ENCODE data around the gene CAPS.

DNA sequence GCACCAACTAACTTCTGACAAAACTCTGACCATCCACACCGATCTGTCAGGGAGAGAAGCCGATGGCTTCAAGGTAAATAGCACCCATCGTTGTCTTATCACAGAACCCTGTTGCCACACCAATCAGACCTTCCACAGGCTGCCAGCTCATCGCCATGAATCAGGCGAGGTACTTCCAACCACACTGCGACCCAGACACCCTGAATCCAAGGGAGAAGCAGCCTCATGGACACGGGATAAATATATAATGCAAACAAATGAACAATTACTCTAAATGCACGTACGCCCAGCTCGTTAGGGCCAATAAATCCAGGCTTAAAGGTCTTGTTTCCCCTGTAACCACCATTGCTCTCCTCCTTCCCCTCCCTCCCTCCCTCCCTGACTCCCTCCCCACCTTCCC is 43.1 kb downstream of the CAPS start:
- no peak for TF ChIP-seq POLR2A (IDR thresholded peaks at IDR 0.05)
- TF ChIP-seq, protein P1, sequence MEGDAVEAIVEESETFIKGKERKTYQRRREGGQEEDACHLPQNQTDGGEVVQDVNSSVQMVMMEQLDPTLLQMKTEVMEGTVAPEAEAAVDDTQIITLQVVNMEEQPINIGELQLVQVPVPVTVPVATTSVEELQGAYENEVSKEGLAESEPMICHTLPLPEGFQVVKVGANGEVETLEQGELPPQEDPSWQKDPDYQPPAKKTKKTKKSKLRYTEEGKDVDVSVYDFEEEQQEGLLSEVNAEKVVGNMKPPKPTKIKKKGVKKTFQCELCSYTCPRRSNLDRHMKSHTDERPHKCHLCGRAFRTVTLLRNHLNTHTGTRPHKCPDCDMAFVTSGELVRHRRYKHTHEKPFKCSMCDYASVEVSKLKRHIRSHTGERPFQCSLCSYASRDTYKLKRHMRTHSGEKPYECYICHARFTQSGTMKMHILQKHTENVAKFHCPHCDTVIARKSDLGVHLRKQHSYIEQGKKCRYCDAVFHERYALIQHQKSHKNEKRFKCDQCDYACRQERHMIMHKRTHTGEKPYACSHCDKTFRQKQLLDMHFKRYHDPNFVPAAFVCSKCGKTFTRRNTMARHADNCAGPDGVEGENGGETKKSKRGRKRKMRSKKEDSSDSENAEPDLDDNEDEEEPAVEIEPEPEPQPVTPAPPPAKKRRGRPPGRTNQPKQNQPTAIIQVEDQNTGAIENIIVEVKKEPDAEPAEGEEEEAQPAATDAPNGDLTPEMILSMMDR (IDR thresholded peaks at IDR 0.05 in 4 of 5, conservative IDR thresholded peaks at IDR 0.05 in 1 of 5) = no peak
